DOHH2 (cell line): ENCODE results near the gene MED16.
"Not testable (repeated sequence)": the region's sequence is repeated elsewhere in the genome, so short reads cannot be mapped to it uniquely, and the experiment has no call there.

Experiments used
- H3F3A ChIP-seq: fragments of 200-600 bp; sonication (generic), shearing (Covaris generic); 2 replicates; pipeline ENCODE4 v1.6.0; 2016; ENCODE audit warnings: antibody characterized with exemption, mild to moderate bottlenecking; ENCODE audit not compliant: control insufficient read depth, insufficient read depth
- H3K27ac ChIP-seq: fragments of 200-600 bp; sonication (generic); 2 replicates; pipeline ENCODE4 v1.5.1; 2014; ENCODE audit warnings: low read depth, mild to moderate bottlenecking, low read length, moderate library complexity
- H3K27me3 ChIP-seq: fragments of 200-600 bp; sonication (generic); 2 replicates; pipeline ENCODE4 v1.6.1; 2014; ENCODE audit warnings: mild to moderate bottlenecking, low read length, mixed read lengths; ENCODE audit not compliant: control insufficient read depth
- H3K36me3 ChIP-seq: fragments of 200-600 bp; sonication (generic); 2 replicates; pipeline ENCODE4 v1.6.1; 2014; ENCODE audit warnings: mild to moderate bottlenecking, low read length, moderate library complexity, mixed read lengths; ENCODE audit not compliant: control insufficient read depth
- H3K4me1 ChIP-seq: fragments of 200-600 bp; sonication (generic); 2 replicates; pipeline ENCODE4 v1.6.1; 2014; ENCODE audit warnings: mild to moderate bottlenecking, low read length, mixed read lengths; ENCODE audit not compliant: control insufficient read depth
- H3K4me2 ChIP-seq: fragments of 200-600 bp; sonication (generic); 2 replicates; pipeline ENCODE4 v1.6.0; 2014; ENCODE audit warnings: mild to moderate bottlenecking, low read length, moderate library complexity
- H3K4me3 ChIP-seq: fragments of 200-600 bp; sonication (generic); 2 replicates; pipeline ENCODE4 v1.5.1; 2014; ENCODE audit warnings: mild to moderate bottlenecking, low read length, mixed read lengths
- H3K79me2 ChIP-seq: fragments of 200-600 bp; sonication (generic); 2 replicates; pipeline ENCODE4 v1.6.1; 2014; ENCODE audit warnings: mild to moderate bottlenecking, low read length, mixed read lengths; ENCODE audit not compliant: control insufficient read depth
- H3K9me2 ChIP-seq: fragments of 200-600 bp; sonication (generic); replicated peaks from 2 replicates; pipeline ENCODE4 v1.6.1; 2014; ENCODE audit warnings: mild to moderate bottlenecking, low read length, mixed read lengths; ENCODE audit not compliant: control insufficient read depth
- H3K9me3 ChIP-seq: fragments of 200-600 bp; sonication (generic); 2 replicates; pipeline ENCODE4 v1.6.1; 2014; ENCODE audit warnings: antibody characterized with exemption, low read length, mixed read lengths; ENCODE audit not compliant: control insufficient read depth, insufficient read depth
- H4K20me1 ChIP-seq: fragments of 200-600 bp; sonication (generic); 2 replicates; pipeline ENCODE4 v1.6.0; 2014; ENCODE audit warnings: low read depth, mild to moderate bottlenecking, antibody characterized with exemption, low read length, moderate library complexity; ENCODE audit not compliant: control insufficient read depth, insufficient read depth
- CTCF ChIP-seq: fragments of 200-600 bp; sonication (generic); IDR thresholded peaks from one replicate; pipeline ENCODE4 v1.5.1; 2014; ENCODE audit warnings: antibody characterized with exemption, mild to moderate bottlenecking, low read depth, low read length; ENCODE audit not compliant: poor library complexity, severe bottlenecking
- EZH2phosphoT487 ChIP-seq: fragments of 200-600 bp; sonication (generic); IDR thresholded peaks from 2 replicates; pipeline ENCODE4 v1.6.1; 2017; ENCODE audit warnings: borderline replicate concordance, mild to moderate bottlenecking, antibody characterized with exemption, low read length, moderate library complexity, mixed read lengths

Gene MED16

GRCh38 chr19:855142-855541 lies 37.8 kb downstream of the MED16 start:
- no peaks in the 10 kb centered on the region for H3K36me3 ChIP-seq
- H3K4me3 ChIP-seq, result no peak overlapping the region
- H3K27ac ChIP-seq, result no peak overlapping the region
- peaks cover 9% of the 10 kb centered on the region for H3K27me3 ChIP-seq
- H4K20me1 ChIP-seq, result no peaks in the 10 kb centered on the region
- no peak overlapping the region for H3K4me2 ChIP-seq
- H3K9me2 ChIP-seq, result no peaks in the 10 kb centered on the region
- H3K79me2 ChIP-seq, result no peaks in the 10 kb centered on the region
- no peaks in the 10 kb centered on the region for H3K4me1 ChIP-seq
- H3K9me3 ChIP-seq, result no peaks in the 10 kb centered on the region
- H3F3A ChIP-seq, result 0 out of 2 replicates have a peak, but pooled peaks cover 2% of the 10 kb centered on the region
- no peak for TF ChIP-seq EZH2phosphoT487

- Histone ChIP-seq H3K4me2 (no peak overlapping the region), H3F3A (0 out of 2 replicates have a peak, but pooled peaks cover 2% of the 10 kb centered on the region), H3K9me2 (no peaks in the 10 kb centered on the region), H3K4me3 (no peak overlapping the region), H3K36me3 (no peaks in the 10 kb centered on the region), H3K9me3 (no peaks in the 10 kb centered on the region), H3K4me1 (no peaks in the 10 kb centered on the region), H3K27me3 (peaks cover 3% of the 10 kb centered on the region), H3K79me2 (no peaks in the 10 kb centered on the region), H4K20me1 (no peaks in the 10 kb centered on the region), H3K27ac (no peak overlapping the region)
- TF ChIP-seq EZH2phosphoT487, result no peak
- no peak for TF ChIP-seq CTCF
Measured at GRCh38 chr19:854549-854948, 38.4 kb downstream of the MED16 start.

GRCh38 chr19:853614-854220 lies 39.3 kb downstream of the MED16 start:
- H3K4me3 ChIP-seq, result not testable (repeated sequence)

GRCh38 chr19:853014-853585 lies 39.9 kb downstream of the MED16 start:
- H3K4me3 ChIP-seq, result no peak overlapping the region
- no peaks in the 10 kb centered on the region for H3F3A ChIP-seq
- H3K4me1 ChIP-seq, result no peaks in the 10 kb centered on the region
- H3K79me2 ChIP-seq, result no peaks in the 10 kb centered on the region
- H3K9me2 ChIP-seq, result no peaks in the 10 kb centered on the region
- H3K4me2 ChIP-seq, result no peak overlapping the region
- no peak overlapping the region for H3K27ac ChIP-seq
- H3K36me3 ChIP-seq, result no peaks in the 10 kb centered on the region
- H3K9me3 ChIP-seq, result no peaks in the 10 kb centered on the region
- no peaks in the 10 kb centered on the region for H4K20me1 ChIP-seq
- H3K27me3 ChIP-seq, result peaks cover 3% of the 10 kb centered on the region; the same call in 1 of the 2 replicates
- no peak for TF ChIP-seq EZH2phosphoT487
- no peak for TF ChIP-seq CTCF

More at GRCh38 chr19:853614-854220, 39.3 kb downstream of the MED16 start:
- H3K27ac ChIP-seq, H3K36me3 ChIP-seq, H3K27me3 ChIP-seq, H3F3A ChIP-seq, H4K20me1 ChIP-seq, H3K4me2 ChIP-seq, H3K4me1 ChIP-seq, H3K9me2 ChIP-seq, H3K79me2 ChIP-seq, H3K9me3 ChIP-seq: not testable (repeated sequence)
